ENCODE data around the gene SRP68.

Gene SRP68

GRCh38 chr17:75998327-75998795, 74.0 kb downstream of the SRP68 start:
- DNase-seq (ENCODE audit: low read depth in 2 of 2): no peak

GRCh38 chr17:75996665-75997590, 75.4 kb downstream of the SRP68 start:
- no peak for DNase-seq (ENCODE audit: low read depth in 2 of 2)

- no peak for DNase-seq (ENCODE audit: low read depth in 2 of 2)
Measured at GRCh38 chr17:75995385-75995925, 76.9 kb downstream of the SRP68 start.

- DNase-seq (ENCODE audit: low read depth in 2 of 2): no peak
Measured at GRCh38 chr17:75994802-75995370, 77.4 kb downstream of the SRP68 start.

GRCh38 chr17:75991396-75991795, 80.9 kb downstream of the SRP68 start:
- no peak for DNase-seq (ENCODE audit: low read depth in 2 of 2)

All from stimulated activated CD4-positive, alpha-beta T cell treated with anti-CD3 and anti-CD28 coated beads, Interleukin-15, amount 100 ng/mL, for 48 hours (primary cell).